Endothelial cell of umbilical vein (primary cell): ENCODE results near the gene CAPN15.
A peak's percentile ranks its signal among the peaks of the same experiment; 100 is the strongest.

Source experiments
- CTCF ChIP-seq, 2 donors: IDR thresholded peaks; 1 replicate in 1 of 2; 2 replicates in 1 of 2; pipeline ENCODE4 v1.5.1; 2011; ENCODE audit warnings: low read length in 2 of 2, mild to moderate bottlenecking in 2 of 2, moderate library complexity in 2 of 2, control low read depth in 1 of 2, inconsistent platforms in 1 of 2, low read depth in 1 of 2; ENCODE audit not compliant: insufficient read depth in 1 of 2; ENCODE audit errors: extremely low read depth in 1 of 2
- JUN ChIP-seq: IDR thresholded peaks from 2 replicates; pipeline ENCODE4 v1.6.1; 2011; ENCODE audit warnings: borderline replicate concordance, low read depth; ENCODE audit not compliant: insufficient read length, insufficient read depth
- MAX ChIP-seq: IDR thresholded peaks from 2 replicates; pipeline ENCODE4 v1.6.1; 2011; ENCODE audit not compliant: insufficient read depth, insufficient read length
- MYC ChIP-seq: IDR thresholded peaks from one replicate; pipeline ENCODE4 v1.6.1; 2011; ENCODE audit warnings: mild to moderate bottlenecking, low read depth, low read length
- POLR2A ChIP-seq: IDR thresholded peaks from 2 replicates; pipeline ENCODE4 v1.6.1; 2012; ENCODE audit warnings: low read depth, mild to moderate bottlenecking, control low read depth, low read length
- POLR2AphosphoS5 ChIP-seq: IDR thresholded peaks from 2 replicates; pipeline ENCODE4 v1.6.1; 2012; ENCODE audit warnings: low read depth, mild to moderate bottlenecking, control low read depth, low read length, moderate library complexity; ENCODE audit not compliant: insufficient read depth

- TF ChIP-seq CTCF (IDR thresholded peaks at IDR 0.05; ENCODE audit: extremely low read depth in 1 of 2, insufficient read depth in 1 of 2, low read depth in 1 of 2, low read length in 2 of 2) (no peak), POLR2AphosphoS5 (peak; percentile 14), POLR2A (no peak), MAX (no peak), JUN (no peak), MYC (no peak)
These were observed 50.8 kb downstream of the CAPN15 start for GRCh38 chr16:578232-578869.
